ENCODE results near the gene SUN5.
A peak's percentile ranks its signal among the peaks of the same experiment; 100 is the strongest.

Gene SUN5

DNA sequence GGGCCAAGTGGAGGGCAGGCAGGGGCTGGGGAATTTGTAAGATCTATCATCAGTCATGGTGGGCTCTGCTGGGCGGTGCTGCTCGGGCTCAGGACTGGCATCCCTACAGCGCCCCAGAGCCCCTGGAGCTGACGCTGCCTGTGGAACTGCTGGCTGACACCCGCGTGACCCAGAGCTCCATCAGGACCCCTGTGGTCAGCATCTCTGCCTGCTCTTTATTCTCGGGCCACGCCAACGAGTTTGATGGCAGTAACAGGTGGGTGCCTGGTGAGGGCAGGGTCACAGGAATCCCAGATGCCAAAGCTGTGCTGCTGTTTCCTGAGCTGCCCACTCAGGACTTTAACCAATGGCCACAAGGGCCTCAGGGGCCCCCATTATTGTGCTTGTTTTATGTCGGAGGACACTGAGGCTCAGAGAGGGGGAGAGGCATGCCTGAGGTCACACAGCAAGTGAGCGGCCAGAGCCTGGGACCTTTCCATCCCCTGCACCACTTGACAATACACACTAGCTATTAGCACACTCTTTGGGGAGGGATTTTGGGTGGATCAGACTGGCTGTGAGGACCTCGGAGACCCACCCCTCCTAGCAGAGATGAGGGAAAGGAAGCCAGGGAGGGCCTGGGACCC, 9.6 kb upstream of the SUN5 start:
- no peak for DNase-seq

DNA sequence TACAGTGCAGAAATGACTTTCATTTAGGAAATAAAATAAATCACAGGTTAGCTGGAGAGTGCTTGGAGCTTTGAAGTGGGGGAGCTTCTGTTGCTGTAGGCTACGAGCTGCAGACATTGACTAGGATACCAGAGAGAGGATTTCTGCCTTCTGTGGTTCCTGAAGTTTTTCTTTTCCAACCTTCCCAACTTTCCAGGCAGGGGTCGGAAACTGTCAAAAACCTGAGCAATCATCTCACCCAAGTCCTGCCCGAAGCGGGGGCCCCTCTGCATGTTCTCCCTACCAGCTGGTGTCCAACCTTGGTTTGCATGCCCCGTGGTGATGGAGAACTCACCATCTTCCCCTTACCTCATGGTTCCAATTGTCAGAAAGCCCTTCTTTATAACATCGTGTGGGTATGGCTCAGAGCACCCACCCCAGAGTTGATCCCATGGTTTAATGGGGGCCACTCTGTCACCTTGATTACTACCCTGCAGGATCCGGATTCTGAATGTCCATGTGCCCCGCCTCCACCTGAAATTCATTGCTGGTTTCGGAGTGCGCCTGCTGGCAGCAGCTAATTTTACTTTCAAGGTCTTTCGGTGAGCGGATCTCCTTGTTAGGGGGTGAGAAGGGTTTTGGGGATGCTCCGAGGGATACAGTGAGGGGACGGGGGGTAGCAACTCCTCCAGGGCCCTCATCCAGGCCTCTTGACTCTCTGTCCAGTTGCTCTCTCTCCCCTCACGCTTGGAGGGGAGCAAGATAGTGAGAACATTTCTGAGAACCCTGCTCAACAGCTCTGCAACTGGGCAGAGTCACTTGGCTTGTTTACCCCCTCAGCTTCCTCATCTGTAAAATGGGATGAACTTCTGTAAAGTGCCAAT, 8.3 kb upstream of the SUN5 start:
- DNase-seq: no peak

DNA sequence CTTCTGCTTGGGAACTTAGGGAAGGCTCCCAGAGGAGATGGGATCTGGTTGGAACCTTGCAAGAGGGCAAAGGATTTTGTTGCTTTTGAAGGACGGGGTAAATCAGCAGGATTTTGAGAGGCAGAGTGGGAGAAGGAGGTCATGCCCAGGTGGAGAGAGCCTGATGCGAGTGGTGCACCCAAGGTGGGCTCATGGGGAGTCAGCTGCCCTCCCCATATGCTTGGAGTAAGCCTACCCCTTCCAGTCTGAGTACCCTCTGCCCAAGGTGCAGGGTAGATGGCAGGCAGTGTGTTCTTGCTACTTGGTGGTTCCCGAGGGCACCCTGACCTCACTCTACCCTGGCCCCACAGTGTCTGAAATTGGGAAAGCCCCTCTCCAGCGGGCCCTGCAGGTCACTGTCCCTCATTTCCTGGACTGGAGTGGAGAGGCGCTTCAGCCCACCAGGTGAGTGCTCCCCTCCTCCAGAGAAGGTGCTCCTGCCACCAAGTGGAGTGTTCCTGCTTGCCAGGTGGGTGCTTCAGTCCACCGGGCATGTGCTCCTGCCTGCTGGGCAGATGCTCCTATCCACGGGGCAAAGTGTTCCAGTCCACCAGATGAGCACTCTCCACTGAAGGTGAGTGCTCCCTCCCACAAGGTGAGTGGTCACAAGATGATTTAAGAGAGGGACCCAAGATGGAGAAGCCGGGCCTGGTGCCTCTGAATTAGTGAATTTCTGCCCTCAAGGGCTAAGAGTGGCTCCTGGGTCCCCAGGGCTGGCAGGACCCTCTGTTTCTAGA, 6.6 kb upstream of the SUN5 start:
- DNase-seq: no peak

DNA sequence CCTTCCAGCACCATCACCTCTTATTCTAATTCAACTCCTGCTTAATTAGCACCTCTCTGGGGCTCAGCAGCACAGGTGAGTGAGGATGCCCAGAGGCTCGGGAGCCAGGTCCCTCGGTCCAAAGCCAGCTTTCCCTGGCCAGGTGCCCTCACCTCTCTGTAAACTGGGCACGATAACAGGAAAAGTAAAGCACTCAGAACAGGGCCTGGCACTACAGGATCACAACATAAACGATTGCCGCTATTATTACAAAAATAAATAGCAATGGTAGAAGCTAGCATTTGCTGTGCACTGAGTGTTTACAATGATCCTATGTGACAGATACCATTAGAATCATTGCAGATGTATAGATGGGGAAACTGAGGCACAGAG, 5.9 kb upstream of the SUN5 start:
- DNase-seq: no peak

DNA sequence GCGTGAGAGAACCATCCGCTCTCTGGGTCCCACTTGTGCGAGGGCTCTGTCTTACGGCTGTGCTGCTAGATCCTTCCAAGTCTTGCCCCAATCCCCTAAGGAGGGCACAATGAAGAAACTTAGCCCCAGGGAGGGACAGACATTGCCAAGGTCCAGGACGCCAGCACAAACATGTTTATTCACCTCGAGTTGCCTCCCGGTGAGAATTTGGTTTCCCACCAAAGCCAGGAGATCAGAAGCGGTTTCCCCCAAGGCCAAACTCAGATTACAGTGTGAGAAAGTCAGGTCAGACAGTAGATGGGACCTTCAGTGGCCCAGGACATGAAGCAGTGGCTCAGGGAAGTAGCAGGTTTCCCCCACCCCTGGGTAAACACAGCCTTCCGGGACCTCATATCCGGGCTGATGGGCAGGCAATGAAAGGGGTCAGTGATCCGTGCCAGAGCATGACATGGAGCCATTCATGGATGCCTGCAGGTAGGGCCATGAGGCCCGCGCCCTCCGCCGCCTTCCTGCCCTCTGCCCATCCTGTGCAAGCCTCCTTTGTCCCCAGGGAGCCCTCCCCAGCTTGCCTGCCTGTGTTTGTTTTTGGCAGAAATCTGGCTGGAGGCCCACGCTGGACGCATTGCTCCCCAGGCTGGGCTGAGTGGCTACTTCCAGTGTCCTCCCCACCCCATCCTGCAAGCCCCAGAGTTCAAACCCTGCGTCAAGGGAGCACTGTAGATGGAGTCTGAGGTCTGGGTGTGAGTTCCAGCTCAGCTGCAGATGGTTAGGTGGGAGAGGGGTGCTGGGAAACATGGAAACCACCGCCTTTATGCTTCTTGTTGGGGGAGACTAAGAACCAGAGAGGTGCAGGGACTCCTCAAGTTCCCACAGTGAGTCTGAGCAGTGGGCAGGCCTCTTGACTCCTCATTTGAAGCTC, 5.2 kb upstream of the SUN5 start:
- no peak for DNase-seq

DNA sequence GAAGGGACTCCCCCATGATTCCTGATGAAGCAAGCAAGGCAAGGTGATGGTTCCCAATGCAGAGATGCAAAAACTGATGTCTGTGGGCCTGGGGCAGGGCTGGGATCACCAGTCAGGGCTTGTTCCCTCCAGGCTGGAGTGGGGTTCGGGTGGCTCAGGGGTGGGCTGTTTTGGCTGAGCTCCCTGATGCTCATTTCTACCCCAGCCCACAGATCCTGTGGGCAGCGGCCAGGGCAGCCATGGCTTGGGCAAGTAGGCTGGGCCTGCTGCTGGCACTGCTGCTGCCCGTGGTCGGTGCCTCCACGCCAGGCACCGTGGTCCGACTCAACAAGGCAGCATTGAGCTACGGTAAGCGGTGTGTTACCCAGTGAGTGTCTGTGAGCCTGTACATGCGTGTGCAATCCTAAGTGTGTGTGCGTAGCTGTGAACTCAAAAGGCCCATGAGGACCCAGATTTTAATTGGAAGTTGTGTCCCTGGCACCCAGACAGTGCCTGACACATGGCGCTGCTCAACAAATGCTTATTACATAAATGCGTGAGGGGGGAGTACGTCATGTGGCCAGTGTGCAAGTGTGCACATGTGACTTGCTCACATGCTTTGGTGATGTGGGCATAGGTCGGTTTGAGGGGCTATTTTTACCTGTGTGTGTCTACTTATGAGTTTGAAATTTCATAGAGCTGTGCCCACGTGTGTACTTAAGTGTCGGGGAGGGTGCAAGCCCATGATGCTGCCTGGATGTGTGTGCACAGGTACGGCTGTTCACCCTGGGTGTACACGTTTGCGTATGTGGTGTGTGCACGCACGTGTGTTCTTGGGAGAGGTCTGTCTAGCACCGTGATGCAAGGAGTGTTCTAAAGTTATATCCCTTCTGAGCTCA, 4.3 kb upstream of the SUN5 start:
- DNase-seq: no peak

DNA sequence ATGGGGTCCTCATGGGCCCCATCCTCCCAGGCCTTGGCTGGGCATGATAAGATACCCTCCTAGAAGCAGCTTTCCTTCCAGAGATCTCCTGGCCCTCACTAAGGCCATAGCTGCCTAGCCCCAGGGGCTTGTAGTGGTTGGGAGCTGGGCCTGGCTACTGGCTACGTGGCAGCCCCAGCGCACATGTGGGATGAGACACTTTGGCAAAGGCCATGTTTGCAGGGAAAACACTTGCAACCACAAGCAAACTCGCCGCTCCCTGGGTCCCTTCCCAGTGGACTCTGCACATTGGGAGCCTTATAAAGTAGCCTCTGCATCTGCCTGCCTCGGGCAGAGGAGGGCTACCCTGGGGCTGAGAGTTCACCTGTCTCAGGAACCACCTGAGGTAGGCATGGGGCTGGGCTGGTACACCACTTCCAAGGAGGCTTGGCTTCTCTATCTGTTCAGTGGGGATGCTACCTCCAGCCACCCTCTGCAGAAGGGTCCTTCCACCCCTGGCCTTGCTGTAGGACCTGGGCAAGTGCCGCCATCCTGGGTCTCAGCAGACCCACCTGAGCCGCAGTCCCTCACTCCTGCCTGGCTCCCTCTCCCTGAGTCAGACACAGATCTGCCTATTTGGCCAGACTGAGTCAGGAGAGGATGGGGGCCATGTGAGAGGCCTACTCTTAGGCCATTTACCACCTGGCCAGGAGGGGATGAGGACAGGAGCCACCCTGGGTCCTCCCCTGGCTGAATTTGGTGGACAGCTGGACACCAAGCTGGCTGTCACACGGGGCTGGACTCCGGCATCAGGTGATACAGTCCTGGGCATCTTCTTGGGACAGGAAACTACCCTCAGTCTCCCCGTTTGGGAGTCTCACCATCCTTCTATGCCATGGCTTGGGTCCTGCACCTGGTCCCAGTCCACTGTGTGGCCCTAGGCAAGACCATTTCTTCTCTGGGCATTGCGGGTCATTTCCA, 3.4 kb upstream of the SUN5 start, which contains the start of gene BPIFB2:
Gene BPIFB2, plus strand, starts transcription at position 329 of the 960 bp plus-strand sequence. CDS start 871 bp downstream, outside the sequence.
- DNase-seq: no peak

DNA sequence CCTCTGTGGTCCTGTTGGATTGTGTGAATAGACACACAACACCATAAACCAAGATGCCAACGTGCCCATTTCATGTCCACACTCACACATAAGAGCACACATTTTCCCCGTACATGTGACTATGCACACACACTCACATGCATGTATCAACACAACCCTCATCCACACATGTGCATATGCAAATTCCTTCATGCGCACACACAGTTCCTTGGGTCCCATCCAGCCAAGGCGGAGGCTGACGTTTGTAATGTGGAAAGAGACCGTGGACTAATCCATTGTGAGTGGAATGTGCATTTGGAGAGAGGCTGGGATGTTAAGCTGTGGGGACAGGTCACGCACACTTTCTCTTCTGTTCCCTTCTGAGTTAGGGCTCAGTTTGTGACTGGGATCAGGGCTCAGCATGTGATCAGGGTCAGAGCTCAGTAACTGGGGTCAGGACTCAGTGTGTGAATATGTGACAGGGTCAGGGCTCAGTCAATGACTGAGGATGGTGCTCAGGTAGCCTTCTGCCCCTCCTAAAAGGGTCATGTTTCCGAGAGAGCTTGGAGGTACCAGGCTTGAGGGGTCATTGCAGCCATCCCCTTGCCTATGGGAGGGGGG, 2.6 kb upstream of the SUN5 start:
- no peak for DNase-seq

DNA sequence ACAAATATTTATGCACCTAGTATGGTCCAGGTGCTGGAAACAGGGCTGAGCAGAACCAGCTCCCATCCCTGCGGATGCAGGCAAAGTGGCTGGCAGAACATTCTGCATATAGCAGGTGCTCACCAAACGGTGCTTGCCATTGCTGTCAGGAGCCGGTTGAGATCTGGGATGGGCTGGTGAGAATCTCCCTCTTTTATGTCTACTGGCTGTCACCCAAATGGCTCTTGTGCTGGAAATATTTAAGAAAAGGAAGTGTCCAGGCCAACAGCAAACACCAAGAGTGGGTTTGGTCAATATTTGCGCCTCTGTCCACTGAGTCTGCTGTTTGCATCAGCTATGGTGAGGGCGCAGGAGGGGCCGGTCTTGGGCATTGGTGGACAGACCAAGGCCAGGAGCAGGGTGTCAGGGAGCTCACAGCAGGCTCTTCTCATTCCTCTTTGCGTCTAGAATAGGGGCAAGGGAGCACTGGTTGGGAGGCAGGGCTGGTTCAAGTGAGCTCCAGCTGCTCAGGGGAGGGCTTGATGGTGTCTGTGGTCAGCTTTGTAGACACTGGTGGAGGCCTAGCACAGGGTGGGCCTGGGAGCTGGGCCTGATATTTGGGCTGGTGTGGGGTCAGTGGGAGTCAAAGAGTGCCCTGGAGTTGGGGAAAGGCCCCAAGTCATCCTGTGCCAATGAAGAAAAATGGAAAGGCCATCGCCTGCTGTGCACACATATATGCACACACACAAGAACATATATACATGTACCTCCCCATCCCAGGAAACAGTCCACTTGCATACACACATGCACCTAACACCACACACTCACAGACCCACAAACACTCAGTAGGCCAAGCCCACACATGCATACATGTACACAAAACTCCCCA, 1.9 kb upstream of the SUN5 start:
- no peak for DNase-seq

DNA sequence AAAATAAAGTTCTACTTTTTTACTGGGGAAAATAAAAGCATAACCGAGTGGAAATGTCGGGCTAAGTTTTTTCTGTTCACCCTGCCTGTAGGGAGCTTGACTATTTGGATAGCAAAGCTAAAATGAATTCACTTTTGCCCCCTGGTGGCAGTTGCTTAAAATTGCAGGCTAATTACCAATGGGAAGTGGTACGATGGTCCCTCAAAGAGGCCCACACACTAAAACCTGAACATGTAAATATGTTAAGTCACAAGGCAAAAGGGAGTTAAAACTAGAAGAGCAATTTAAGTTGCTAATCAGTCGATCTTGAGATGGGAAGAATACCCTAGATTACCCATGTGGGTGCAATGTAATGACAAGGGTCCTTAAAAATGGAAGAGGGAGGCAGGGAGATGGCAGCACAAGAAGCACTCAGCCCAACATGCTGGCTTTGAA, 916 bp upstream of the SUN5 start:
- DNase-seq: peak; percentile 16 to 53

DNA sequence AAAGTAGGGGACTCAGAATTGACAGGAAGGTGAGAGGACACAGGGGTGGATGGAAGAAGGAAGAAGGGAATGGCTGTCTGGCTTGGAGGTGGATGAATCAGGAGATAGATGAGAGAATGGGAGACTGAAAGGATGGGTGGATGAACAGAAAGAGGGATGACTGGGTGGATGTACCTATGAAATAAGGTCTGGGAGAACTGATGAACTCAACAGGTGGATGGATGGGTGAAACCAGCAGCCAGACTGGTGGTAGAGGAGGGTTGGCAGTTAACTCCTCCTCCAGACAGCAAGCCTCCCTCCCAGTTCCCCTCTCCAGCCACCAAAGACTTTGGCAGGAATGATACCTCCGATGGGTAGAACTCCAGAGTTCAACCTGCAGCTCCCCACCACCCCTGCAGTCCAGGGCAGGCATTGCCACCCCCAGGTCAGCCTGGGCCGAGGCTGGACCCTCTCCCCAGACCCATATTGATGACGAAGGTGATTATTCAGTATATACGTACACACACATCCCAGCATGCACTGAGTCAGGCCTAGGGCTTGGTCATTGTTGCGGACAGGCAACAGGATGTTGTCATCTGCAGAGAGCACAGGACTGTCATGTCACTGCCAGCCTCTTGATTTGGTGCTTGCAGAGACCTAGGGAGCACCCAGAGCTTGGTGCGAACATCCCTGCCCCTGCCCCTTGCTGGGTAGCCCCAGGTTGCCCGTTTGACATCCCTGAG, 2.0 kb downstream of the SUN5 start:
- DNase-seq: no peak

DNA sequence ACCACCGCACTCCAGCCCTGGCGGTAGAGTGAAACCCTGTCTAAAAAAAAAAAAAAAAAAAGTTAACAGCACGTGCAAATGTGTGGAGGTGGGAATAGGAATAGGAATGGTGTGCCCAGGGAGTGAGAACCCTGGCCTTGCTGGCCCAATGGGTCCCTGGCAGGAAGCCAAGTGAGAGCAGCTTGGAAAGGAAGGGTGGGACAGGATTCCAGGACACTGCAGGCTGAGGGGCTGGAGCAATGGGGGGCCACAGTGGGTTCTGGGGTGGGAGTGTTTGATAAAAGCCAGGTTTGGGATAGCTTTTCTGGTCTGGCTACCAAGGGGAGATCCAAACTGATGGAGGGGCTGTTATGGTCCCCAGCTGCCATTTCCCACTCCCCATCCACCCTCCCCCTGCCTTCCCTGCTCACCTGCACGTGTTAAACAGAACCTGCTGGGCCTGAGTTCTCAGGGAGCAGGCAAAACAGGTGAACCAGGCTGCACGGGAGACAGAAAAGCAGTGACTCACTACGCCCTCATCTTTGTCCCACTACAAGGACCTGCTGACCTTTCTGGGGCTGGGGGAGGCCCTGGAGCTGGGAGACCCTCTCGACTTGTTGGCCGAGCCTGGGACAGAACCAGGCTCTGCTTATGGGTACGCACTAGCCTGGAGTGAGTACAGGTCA, 3.3 kb downstream of the SUN5 start:
- no peak for DNase-seq

DNA sequence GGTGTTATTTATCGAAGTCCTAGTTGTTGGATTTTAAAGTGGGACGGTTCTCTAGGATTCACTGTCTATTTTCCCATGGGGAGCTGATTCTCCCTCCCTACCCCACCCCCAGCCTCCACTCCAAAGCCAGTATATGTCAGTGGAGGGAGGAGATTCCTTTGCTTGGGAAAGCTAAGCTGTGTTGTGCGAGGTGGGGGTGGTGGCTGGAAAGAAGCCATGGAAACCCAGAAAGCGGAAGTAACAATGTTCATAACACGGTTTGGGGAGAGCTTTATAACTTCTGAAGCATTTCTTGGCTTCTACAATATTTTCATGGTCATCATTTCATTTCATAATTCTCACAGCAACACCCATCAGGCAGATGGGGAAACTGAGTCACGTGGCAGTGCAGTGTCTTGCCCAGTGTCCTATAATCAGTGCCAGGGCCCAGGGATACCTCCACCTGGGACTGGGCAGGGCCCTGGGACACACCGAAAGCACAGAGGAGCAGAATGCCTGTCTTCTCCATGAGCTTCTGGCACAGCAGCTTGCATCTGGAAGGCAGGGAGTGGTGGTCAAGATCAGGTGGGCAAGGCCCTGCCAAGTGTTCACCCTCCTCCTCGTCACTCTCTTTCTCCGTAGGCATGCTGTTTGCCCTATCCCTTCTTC, 4.5 kb downstream of the SUN5 start:
- DNase-seq: no peak

DNA sequence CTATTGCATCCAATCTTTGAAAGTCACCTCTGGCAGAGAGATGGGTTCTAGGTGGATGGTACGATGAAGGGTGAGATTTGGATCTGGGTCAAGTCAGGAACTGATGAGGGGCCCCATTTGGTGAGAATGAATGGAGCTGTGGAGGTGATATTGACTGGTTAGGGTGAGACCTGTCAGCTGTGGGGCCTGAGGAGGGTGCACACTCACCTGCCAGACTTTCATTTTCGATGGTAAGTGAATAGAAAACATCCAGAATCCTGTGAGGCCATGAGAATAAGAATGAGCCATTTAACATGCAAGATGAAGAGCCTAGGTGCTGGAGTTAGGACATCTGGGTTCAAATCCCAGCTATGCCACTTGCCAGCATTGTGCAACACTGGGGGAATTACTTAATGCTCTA, 6.8 kb downstream of the SUN5 start:
- DNase-seq: no peak

DNA sequence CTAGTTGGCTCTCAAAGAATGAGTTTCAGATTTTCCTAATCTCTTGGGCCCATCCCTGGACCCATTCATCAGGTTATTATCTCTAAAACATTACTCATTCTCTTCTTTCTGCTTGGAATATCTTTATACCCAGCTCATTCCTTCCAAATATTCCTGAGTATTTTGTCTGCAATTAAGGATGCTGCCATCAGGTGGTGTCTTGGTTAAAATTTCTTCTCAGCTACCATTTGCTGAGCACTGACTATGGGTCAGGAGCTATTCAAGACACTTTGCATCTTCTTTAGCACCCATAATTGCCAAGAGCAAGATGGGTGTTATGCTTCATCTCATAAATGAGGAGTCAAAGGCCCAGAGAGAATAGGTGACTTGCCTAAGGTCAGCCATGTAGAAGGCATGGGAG, 8.4 kb downstream of the SUN5 start:
- no peak for DNase-seq

DNA sequence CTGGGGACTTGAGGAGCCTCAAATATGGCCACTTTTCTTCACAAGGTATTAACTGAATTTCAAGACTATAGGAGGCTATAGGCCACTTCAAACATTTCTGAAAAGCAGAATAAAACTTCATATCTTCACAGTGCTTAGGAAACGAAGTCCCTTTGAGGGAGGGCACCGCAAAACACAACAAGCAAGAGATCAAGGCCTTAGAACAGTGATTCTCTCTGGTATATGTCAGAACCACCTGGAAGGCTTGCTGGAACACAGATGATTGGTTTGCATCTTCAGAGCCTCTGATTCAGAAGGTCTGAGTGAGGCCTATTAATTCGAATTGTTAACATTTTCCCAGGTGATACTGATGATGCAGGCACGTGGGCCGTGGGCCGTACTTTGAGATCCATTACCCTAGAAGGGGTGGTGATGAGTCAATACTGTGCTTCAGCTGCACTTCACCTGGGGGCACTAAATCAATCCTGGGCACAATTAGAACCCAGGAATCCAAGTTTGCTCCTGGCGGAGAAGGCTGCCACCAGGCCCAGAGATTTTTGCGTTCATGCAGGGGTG, 10.7 kb downstream of the SUN5 start:
- no peak for DNase-seq
